HCT116 (cell line): Measurements from ENCODE around the gene APBA3.

Source experiments
- CTCF ChIP-seq, 3 experiments: fragments of 200-600 bp in 1 of 3; sonication (generic) in 1 of 3; IDR thresholded peaks in 2 of 3; conservative IDR thresholded peaks in 1 of 3; 2 replicates each; pipeline ENCODE4 v1.5.1; 2012 to 2017; ENCODE audit warnings: low read depth in 2 of 3, low read length in 2 of 3, antibody characterized with exemption in 1 of 3, borderline replicate concordance in 1 of 3, control low read depth in 1 of 3, mild to moderate bottlenecking in 1 of 3, mixed read lengths in 1 of 3, mixed run types in 1 of 3, moderate library complexity in 1 of 3; ENCODE audit not compliant: insufficient read depth in 1 of 3
- ELF1 ChIP-seq: IDR thresholded peaks from 2 replicates; pipeline ENCODE4 v1.6.1; 2012; ENCODE audit warnings: low read depth, borderline replicate concordance
- EZH2 ChIP-seq: fragments of 200-600 bp; sonication (generic); IDR thresholded peaks from 2 replicates; pipeline ENCODE4 v1.6.1; 2017; ENCODE audit warnings: antibody characterized with exemption, mixed run types
- EZH2phosphoT487 ChIP-seq: fragments of 200-600 bp; IDR thresholded peaks from 2 replicates; pipeline ENCODE4 v1.6.1; 2018; ENCODE audit warnings: antibody characterized with exemption, borderline replicate concordance
- FOSL1 ChIP-seq: IDR thresholded peaks from 2 replicates; pipeline ENCODE4 v1.6.1; 2012; ENCODE audit warnings: low read depth
- POLR2A ChIP-seq: IDR thresholded peaks from 2 replicates; pipeline ENCODE4 v1.7.0; 2011; ENCODE audit warnings: borderline replicate concordance; ENCODE audit not compliant: insufficient read depth, insufficient read length; ENCODE audit errors: extremely low read depth
- POLR2AphosphoS5 ChIP-seq: IDR thresholded peaks from 2 replicates; pipeline ENCODE4 v1.6.1; 2011; ENCODE audit warnings: mild to moderate bottlenecking, low read depth, low read length, moderate library complexity
- RAD21 ChIP-seq: IDR thresholded peaks from 2 replicates; pipeline ENCODE4 v1.6.1; 2012; ENCODE audit warnings: low read depth, mild to moderate bottlenecking
- REST ChIP-seq: IDR thresholded peaks from 2 replicates; pipeline ENCODE4 v1.6.1; 2012; ENCODE audit warnings: low read depth
- SIN3A ChIP-seq: IDR thresholded peaks from 2 replicates; pipeline ENCODE4 v1.6.1; 2012; ENCODE audit warnings: low read depth
- TCF7L2 ChIP-seq: IDR thresholded peaks from 2 replicates; pipeline ENCODE4 v1.7.0; 2011; ENCODE audit warnings: borderline replicate concordance, inconsistent platforms; ENCODE audit not compliant: insufficient read depth, insufficient read length; ENCODE audit errors: extremely low read depth
- YY1 ChIP-seq: IDR thresholded peaks from 2 replicates; pipeline ENCODE4 v1.6.1; 2011; ENCODE audit warnings: low read length, low read depth, moderate library complexity, mild to moderate bottlenecking; ENCODE audit not compliant: insufficient replicate concordance; ENCODE audit errors: extremely low read depth

GRCh38 chr19:3803986-3804385, 42.5 kb upstream of the APBA3 start:
- no peak for TF ChIP-seq CTCF (IDR thresholded peaks at IDR 0.05 in 2 of 3, conservative IDR thresholded peaks at IDR 0.05 in 1 of 3; ENCODE audit: borderline replicate concordance in 1 of 3, insufficient read depth in 1 of 3, low read depth in 2 of 3, low read length in 2 of 3)
- TF ChIP-seq EZH2: no peak
- TF ChIP-seq POLR2A: no peak
- TF ChIP-seq REST: no peak
- no peak for TF ChIP-seq YY1
- no peak for TF ChIP-seq EZH2phosphoT487
- no peak for TF ChIP-seq POLR2AphosphoS5
- TF ChIP-seq SIN3A: no peak
- no peak for TF ChIP-seq FOSL1
- TF ChIP-seq RAD21: no peak
- no peak for TF ChIP-seq ELF1
- no peak for TF ChIP-seq TCF7L2
